Measurements from ENCODE around the gene MMP24.

DNA sequence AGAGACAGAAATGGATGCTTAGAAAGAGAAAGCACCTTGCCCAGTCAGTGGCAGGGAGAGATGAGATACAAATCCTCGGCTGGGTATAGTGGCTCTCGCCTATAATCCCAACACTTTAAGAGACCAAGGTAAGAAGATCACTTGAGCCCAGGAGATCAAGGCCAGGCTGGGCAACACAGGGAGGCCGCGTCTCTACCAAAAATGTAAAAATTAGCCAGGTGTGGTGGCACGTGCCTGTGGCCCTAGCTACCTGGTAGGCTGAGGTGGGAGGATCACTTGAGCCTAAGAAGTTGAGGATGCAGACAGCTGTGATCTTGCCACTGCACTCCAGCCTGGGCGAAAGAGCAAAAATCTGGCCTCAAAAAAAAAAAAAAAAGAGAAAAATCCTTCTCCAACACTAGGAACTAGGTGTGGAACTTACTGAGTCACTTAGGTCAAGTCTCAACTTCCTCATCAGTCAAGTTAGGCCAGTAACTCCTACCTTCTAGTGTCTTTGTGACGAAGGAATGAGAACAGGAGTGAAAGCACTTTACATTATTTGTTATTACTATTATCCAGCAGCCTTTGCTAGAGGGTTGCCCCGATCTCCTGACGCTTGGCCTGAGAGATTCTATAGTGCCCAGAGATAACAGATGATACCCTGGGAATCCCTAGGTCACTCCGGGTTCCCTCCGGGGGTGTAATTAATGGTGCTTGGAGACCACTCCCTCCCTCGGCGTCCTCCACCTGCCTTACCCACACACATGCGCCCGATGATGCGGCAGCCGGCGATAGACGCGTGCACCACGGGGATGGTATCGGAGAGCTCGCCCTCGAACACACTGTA is 57.2 kb downstream of the MMP24 start:
- TF ChIP-seq, protein P1, sequence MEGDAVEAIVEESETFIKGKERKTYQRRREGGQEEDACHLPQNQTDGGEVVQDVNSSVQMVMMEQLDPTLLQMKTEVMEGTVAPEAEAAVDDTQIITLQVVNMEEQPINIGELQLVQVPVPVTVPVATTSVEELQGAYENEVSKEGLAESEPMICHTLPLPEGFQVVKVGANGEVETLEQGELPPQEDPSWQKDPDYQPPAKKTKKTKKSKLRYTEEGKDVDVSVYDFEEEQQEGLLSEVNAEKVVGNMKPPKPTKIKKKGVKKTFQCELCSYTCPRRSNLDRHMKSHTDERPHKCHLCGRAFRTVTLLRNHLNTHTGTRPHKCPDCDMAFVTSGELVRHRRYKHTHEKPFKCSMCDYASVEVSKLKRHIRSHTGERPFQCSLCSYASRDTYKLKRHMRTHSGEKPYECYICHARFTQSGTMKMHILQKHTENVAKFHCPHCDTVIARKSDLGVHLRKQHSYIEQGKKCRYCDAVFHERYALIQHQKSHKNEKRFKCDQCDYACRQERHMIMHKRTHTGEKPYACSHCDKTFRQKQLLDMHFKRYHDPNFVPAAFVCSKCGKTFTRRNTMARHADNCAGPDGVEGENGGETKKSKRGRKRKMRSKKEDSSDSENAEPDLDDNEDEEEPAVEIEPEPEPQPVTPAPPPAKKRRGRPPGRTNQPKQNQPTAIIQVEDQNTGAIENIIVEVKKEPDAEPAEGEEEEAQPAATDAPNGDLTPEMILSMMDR (IDR thresholded peaks at IDR 0.05; ENCODE audit: low read length), result no peak
- TF ChIP-seq EZH2 (IDR thresholded peaks at IDR 0.05; ENCODE audit: borderline replicate concordance, low read length), result no peak

Measured in OCI-LY1 (cell line).